ENCODE results near the gene CARMIL1.

The CARMIL1 gene

DNA sequence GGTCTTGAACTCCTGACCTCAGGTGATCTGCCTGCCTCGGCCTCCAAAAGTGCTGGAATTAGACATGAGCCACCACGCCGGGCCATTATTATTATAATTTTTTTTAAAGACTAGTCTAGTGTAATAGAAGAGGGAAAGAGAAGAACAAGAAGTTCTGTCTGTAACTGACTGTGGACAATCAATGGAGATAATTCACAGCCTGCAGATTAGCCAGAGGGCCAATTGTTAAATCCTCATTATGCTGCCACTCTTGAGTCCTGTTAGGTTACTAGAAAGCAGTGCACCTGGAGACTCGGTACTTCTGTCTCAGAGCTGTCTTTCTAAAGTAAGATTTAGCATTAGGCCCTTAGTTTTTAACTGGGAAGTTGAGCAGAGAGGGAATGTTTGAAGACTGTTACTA is 37.5 kb downstream of the CARMIL1 start:
- Histone ChIP-seq H3K4me3 (ENCODE audit: low read length in 2 of 2) (no peak overlapping the region), H3K9ac (ENCODE audit: low read depth in 1 of 2, low read length in 2 of 2) (no peak overlapping the region), H3K9me3 (ENCODE audit: control insufficient read depth in 2 of 2, low read length in 2 of 2) (no peaks in the 10 kb centered on the region), H3K27me3 (ENCODE audit: control insufficient read depth in 2 of 2, insufficient read depth in 2 of 2, low read length in 2 of 2) (no peaks in the 10 kb centered on the region), H3K36me3 (ENCODE audit: control insufficient read depth in 2 of 2, insufficient read depth in 2 of 2, low read length in 2 of 2) (no peaks in the 10 kb centered on the region), H3K4me1 (ENCODE audit: control insufficient read depth in 2 of 2, insufficient read depth in 2 of 2, low read length in 2 of 2) (peaks cover 9 to 13% of the 10 kb centered on the region in 2 donors), H3K27ac (ENCODE audit: low read depth in 2 of 2, low read length in 2 of 2) (no peak overlapping the region)

GRCh38 chr6:25318589-25318988 is 39.4 kb downstream of the CARMIL1 start:
- H3K27me3 ChIP-seq (ENCODE audit: control insufficient read depth in 2 of 2, insufficient read depth in 2 of 2, low read length in 2 of 2): no peaks in the 10 kb centered on the region
- H3K9me3 ChIP-seq (ENCODE audit: control insufficient read depth in 2 of 2, low read length in 2 of 2): no peaks in the 10 kb centered on the region
- no peak overlapping the region for H3K27ac ChIP-seq (ENCODE audit: low read depth in 2 of 2, low read length in 2 of 2)
- H3K9ac ChIP-seq (ENCODE audit: low read depth in 1 of 2, low read length in 2 of 2): no peak overlapping the region
- no peaks in the 10 kb centered on the region for H3K36me3 ChIP-seq (ENCODE audit: control insufficient read depth in 2 of 2, insufficient read depth in 2 of 2, low read length in 2 of 2)
- H3K4me1 ChIP-seq (ENCODE audit: control insufficient read depth in 2 of 2, insufficient read depth in 2 of 2, low read length in 2 of 2): no peaks in the 10 kb centered on the region
- H3K4me3 ChIP-seq (ENCODE audit: low read length in 2 of 2): no peak overlapping the region

DNA sequence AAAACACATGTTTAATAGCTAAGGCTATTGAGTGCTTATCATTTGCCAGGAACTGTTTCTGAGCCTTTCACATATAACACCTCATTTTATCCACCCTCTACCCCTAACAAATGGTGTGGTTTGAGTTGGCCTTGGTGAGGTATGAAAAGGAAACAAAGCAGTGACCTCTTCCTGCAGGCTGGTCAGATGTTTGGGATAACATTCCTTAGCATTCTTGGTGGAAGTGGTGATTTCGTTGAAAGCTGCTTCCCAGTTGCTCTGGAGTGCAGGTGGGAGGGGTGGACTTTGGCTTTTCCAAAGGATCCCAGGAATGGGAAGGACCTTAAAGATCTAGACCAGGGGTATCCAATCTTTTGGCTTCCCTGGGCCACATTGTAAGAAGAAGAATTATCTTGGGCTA is 41.3 kb downstream of the CARMIL1 start:
- no peak overlapping the region for H3K4me3 ChIP-seq (ENCODE audit: low read length in 2 of 2)
- H3K9me3 ChIP-seq (ENCODE audit: control insufficient read depth in 2 of 2, low read length in 2 of 2): no peaks in the 10 kb centered on the region
- no peaks in the 10 kb centered on the region for H3K36me3 ChIP-seq (ENCODE audit: control insufficient read depth in 2 of 2, insufficient read depth in 2 of 2, low read length in 2 of 2)
- H3K4me1 ChIP-seq (ENCODE audit: control insufficient read depth in 2 of 2, insufficient read depth in 2 of 2, low read length in 2 of 2): no peaks in the 10 kb centered on the region
- H3K27me3 ChIP-seq (ENCODE audit: control insufficient read depth in 2 of 2, insufficient read depth in 2 of 2, low read length in 2 of 2): no peaks in the 10 kb centered on the region
- no peak overlapping the region for H3K27ac ChIP-seq (ENCODE audit: low read depth in 2 of 2, low read length in 2 of 2)
- no peak overlapping the region for H3K9ac ChIP-seq (ENCODE audit: low read depth in 1 of 2, low read length in 2 of 2)

- Histone ChIP-seq H3K36me3 (ENCODE audit: control insufficient read depth in 2 of 2, insufficient read depth in 2 of 2, low read length in 2 of 2) (no peaks in the 10 kb centered on the region), H3K4me1 (ENCODE audit: control insufficient read depth in 2 of 2, insufficient read depth in 2 of 2, low read length in 2 of 2) (peaks cover 0 to 8% of the 10 kb centered on the region in 2 donors), H3K9ac (ENCODE audit: low read depth in 1 of 2, low read length in 2 of 2) (no peak overlapping the region), H3K9me3 (ENCODE audit: control insufficient read depth in 2 of 2, low read length in 2 of 2) (no peaks in the 10 kb centered on the region), H3K4me3 (ENCODE audit: low read length in 2 of 2) (no peak overlapping the region), H3K27ac (ENCODE audit: low read depth in 2 of 2, low read length in 2 of 2) (no peak overlapping the region), H3K27me3 (ENCODE audit: control insufficient read depth in 2 of 2, insufficient read depth in 2 of 2, low read length in 2 of 2) (no peaks in the 10 kb centered on the region)
Measured at GRCh38 chr6:25322692-25323091, 43.5 kb downstream of the CARMIL1 start.

- no peaks in the 10 kb centered on the region for H3K27me3 ChIP-seq (ENCODE audit: control insufficient read depth in 2 of 2, insufficient read depth in 2 of 2, low read length in 2 of 2)
- H3K27ac ChIP-seq (ENCODE audit: low read depth in 2 of 2, low read length in 2 of 2): no peak overlapping the region
Measured at GRCh38 chr6:25324066-25324762, 45.0 kb downstream of the CARMIL1 start.

GRCh38 chr6:25326126-25326525 is 47.0 kb downstream of the CARMIL1 start:
- Histone ChIP-seq H3K4me1 (ENCODE audit: control insufficient read depth in 2 of 2, insufficient read depth in 2 of 2, low read length in 2 of 2) (peaks cover 0 to 14% of the 10 kb centered on the region in 2 donors), H3K27me3 (ENCODE audit: control insufficient read depth in 2 of 2, insufficient read depth in 2 of 2, low read length in 2 of 2) (no peaks in the 10 kb centered on the region), H3K27ac (ENCODE audit: low read depth in 2 of 2, low read length in 2 of 2) (no peak overlapping the region), H3K36me3 (ENCODE audit: control insufficient read depth in 2 of 2, insufficient read depth in 2 of 2, low read length in 2 of 2) (no peaks in the 10 kb centered on the region), H3K4me3 (ENCODE audit: low read length in 2 of 2) (no peak overlapping the region), H3K9me3 (ENCODE audit: control insufficient read depth in 2 of 2, low read length in 2 of 2) (no peaks in the 10 kb centered on the region), H3K9ac (ENCODE audit: low read depth in 1 of 2, low read length in 2 of 2) (no peak overlapping the region)

More at GRCh38 chr6:25324066-25324762, 45.0 kb downstream of the CARMIL1 start:
- no peaks in the 10 kb centered on the region for H3K36me3 ChIP-seq (ENCODE audit: control insufficient read depth in 2 of 2, insufficient read depth in 2 of 2, low read length in 2 of 2)
- H3K9me3 ChIP-seq (ENCODE audit: control insufficient read depth in 2 of 2, low read length in 2 of 2): no peaks in the 10 kb centered on the region
- H3K9ac ChIP-seq (ENCODE audit: low read depth in 1 of 2, low read length in 2 of 2): no peak overlapping the region
- no peak overlapping the region for H3K4me3 ChIP-seq (ENCODE audit: low read length in 2 of 2)
- H3K4me1 ChIP-seq (ENCODE audit: control insufficient read depth in 2 of 2, insufficient read depth in 2 of 2, low read length in 2 of 2): peaks cover 0 to 12% of the 10 kb centered on the region in 2 donors

- no peak overlapping the region for H3K9ac ChIP-seq (ENCODE audit: low read depth in 1 of 2, low read length in 2 of 2)
- H3K4me3 ChIP-seq (ENCODE audit: low read length in 2 of 2): no peak overlapping the region
- no peaks in the 10 kb centered on the region for H3K36me3 ChIP-seq (ENCODE audit: control insufficient read depth in 2 of 2, insufficient read depth in 2 of 2, low read length in 2 of 2)
- H3K9me3 ChIP-seq (ENCODE audit: control insufficient read depth in 2 of 2, low read length in 2 of 2): no peaks in the 10 kb centered on the region
- peaks cover 0 to 19% of the 10 kb centered on the region in 2 donors for H3K4me1 ChIP-seq (ENCODE audit: control insufficient read depth in 2 of 2, insufficient read depth in 2 of 2, low read length in 2 of 2)
- H3K27ac ChIP-seq (ENCODE audit: low read depth in 2 of 2, low read length in 2 of 2): no peak overlapping the region
- no peaks in the 10 kb centered on the region for H3K27me3 ChIP-seq (ENCODE audit: control insufficient read depth in 2 of 2, insufficient read depth in 2 of 2, low read length in 2 of 2)
Measured at GRCh38 chr6:25326960-25327359, 47.8 kb downstream of the CARMIL1 start.

GRCh38 chr6:25327432-25327831 is 48.3 kb downstream of the CARMIL1 start:
- H3K9ac ChIP-seq (ENCODE audit: low read depth in 1 of 2, low read length in 2 of 2): no peak overlapping the region
- H3K36me3 ChIP-seq (ENCODE audit: control insufficient read depth in 2 of 2, insufficient read depth in 2 of 2, low read length in 2 of 2): no peaks in the 10 kb centered on the region
- H3K9me3 ChIP-seq (ENCODE audit: control insufficient read depth in 2 of 2, low read length in 2 of 2): no peaks in the 10 kb centered on the region
- H3K4me1 ChIP-seq (ENCODE audit: control insufficient read depth in 2 of 2, insufficient read depth in 2 of 2, low read length in 2 of 2): peaks cover 0 to 19% of the 10 kb centered on the region in 2 donors
- H3K27me3 ChIP-seq (ENCODE audit: control insufficient read depth in 2 of 2, insufficient read depth in 2 of 2, low read length in 2 of 2): no peaks in the 10 kb centered on the region
- H3K4me3 ChIP-seq (ENCODE audit: low read length in 2 of 2): no peak overlapping the region
- H3K27ac ChIP-seq (ENCODE audit: low read depth in 2 of 2, low read length in 2 of 2): no peak overlapping the region

DNA sequence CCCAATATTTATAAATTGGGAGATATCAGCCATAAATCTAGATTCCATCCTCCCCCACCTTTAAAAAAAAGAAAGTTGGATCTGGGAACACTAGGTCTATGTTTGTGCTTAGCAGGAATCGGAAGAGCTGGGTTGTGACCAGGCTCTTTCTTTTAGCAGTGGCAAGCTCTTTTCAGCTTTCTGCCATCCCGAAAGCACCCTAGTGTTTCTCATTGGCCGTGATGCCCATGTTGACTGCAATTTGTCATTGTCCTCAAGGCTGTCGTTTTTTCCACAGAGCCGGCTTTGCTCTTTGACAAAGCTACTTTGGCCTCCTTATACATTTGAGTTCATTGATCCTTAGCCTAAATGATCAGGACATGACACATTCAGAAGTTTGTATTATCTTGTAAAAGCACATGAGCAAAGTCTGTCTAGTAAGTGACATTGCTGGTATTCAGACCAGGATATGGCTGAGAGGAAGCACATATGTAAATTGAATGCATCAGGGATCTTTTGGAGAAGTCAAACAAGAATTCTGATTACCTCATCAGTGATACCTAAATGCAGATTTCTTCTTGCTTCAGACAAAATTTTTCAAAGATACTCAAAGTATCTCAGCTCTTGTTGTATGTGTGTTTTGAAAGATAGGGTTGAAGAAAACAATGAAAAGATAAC is 50.1 kb downstream of the CARMIL1 start:
- H3K27me3 ChIP-seq (ENCODE audit: control insufficient read depth in 2 of 2, insufficient read depth in 2 of 2, low read length in 2 of 2): no peaks in the 10 kb centered on the region
- H3K4me1 ChIP-seq (ENCODE audit: control insufficient read depth in 2 of 2, insufficient read depth in 2 of 2, low read length in 2 of 2): peaks cover 3 to 28% of the 10 kb centered on the region in 2 donors
- H3K9ac ChIP-seq (ENCODE audit: low read depth in 1 of 2, low read length in 2 of 2): no peak overlapping the region
- H3K9me3 ChIP-seq (ENCODE audit: control insufficient read depth in 2 of 2, low read length in 2 of 2): no peaks in the 10 kb centered on the region
- no peak overlapping the region for H3K27ac ChIP-seq (ENCODE audit: low read depth in 2 of 2, low read length in 2 of 2)
- no peaks in the 10 kb centered on the region for H3K36me3 ChIP-seq (ENCODE audit: control insufficient read depth in 2 of 2, insufficient read depth in 2 of 2, low read length in 2 of 2)
- no peak overlapping the region for H3K4me3 ChIP-seq (ENCODE audit: low read length in 2 of 2)

GRCh38 chr6:25329982-25330381 is 50.8 kb downstream of the CARMIL1 start:
- no peak overlapping the region for H3K27ac ChIP-seq (ENCODE audit: low read depth in 2 of 2, low read length in 2 of 2)
- no peaks in the 10 kb centered on the region for H3K36me3 ChIP-seq (ENCODE audit: control insufficient read depth in 2 of 2, insufficient read depth in 2 of 2, low read length in 2 of 2)
- no peaks in the 10 kb centered on the region for H3K27me3 ChIP-seq (ENCODE audit: control insufficient read depth in 2 of 2, insufficient read depth in 2 of 2, low read length in 2 of 2)
- no peaks in the 10 kb centered on the region for H3K9me3 ChIP-seq (ENCODE audit: control insufficient read depth in 2 of 2, low read length in 2 of 2)
- H3K4me3 ChIP-seq (ENCODE audit: low read length in 2 of 2): no peak overlapping the region
- H3K4me1 ChIP-seq (ENCODE audit: control insufficient read depth in 2 of 2, insufficient read depth in 2 of 2, low read length in 2 of 2): peaks cover 3 to 28% of the 10 kb centered on the region in 2 donors
- no peak overlapping the region for H3K9ac ChIP-seq (ENCODE audit: low read depth in 1 of 2, low read length in 2 of 2)
